ENCODE results near the gene AMY1C. TPM values are rescaled to one million over a fixed set of nuclear protein-coding genes. Genes with fewer than 3 reads are reported as not detected.

AMY1C gene
- total RNA-seq, 2 experiments from 2014 or later = not detected

GRCh38 chr1:103788377-103788776 is 38.7 kb downstream of the AMY1C start:
- CTCF ChIA-PET (ENCODE audit: unreplicated experiment) = no interaction called here
- no peaks in the 10 kb centered on the region for H4K20me1 ChIP-seq (ENCODE audit: insufficient read depth, low read length)
- TF ChIP-seq EZH2phosphoT487 (IDR thresholded peaks at IDR 0.05; ENCODE audit: borderline replicate concordance, low read depth, low read length) (no peak), CTCF (conservative IDR thresholded peaks at IDR 0.05; ENCODE audit: low read length) (peak; percentile 68)

GRCh38 chr1:103790172-103790571 is 40.5 kb downstream of the AMY1C start:
- Histone ChIP-seq H3K4me2 (ENCODE audit: low read length) (no peak overlapping the region), H3K79me2 (ENCODE audit: insufficient read depth, low read depth, low read length) (no peaks in the 10 kb centered on the region), H3K4me1 (ENCODE audit: insufficient read depth, low read length, poor library complexity, severe bottlenecking) (no peaks in the 10 kb centered on the region), H3K9me2 (ENCODE audit: insufficient read depth, low read length) (no peaks in the 10 kb centered on the region), H3K36me3 (ENCODE audit: insufficient read depth, low read length) (no peaks in the 10 kb centered on the region), H3K9me3 (ENCODE audit: low read length) (no peaks in the 10 kb centered on the region), H3K4me3 (ENCODE audit: low read depth, low read length, poor library complexity, severe bottlenecking) (no peak overlapping the region), H2AFZ (ENCODE audit: low read length) (no peak overlapping the region), H4K20me1 (ENCODE audit: insufficient read depth, low read length) (no peaks in the 10 kb centered on the region), H3K27ac (ENCODE audit: low read depth, low read length, poor library complexity, severe bottlenecking) (no peak overlapping the region)
- intact Hi-C loops (cut with micrococcal nuclease; ENCODE audit: unreplicated experiment) = no loop called here
- POLR2A ChIA-PET = no interaction called here
- CTCF ChIA-PET (ENCODE audit: unreplicated experiment) = no interaction called here
- TF ChIP-seq CTCF (conservative IDR thresholded peaks at IDR 0.05; ENCODE audit: low read length) (no peak), EZH2phosphoT487 (IDR thresholded peaks at IDR 0.05; ENCODE audit: borderline replicate concordance, low read depth, low read length) (no peak)
- no peak for DNase-seq (ENCODE audit: low spot score)
- no TSS peak for BruUV-seq (replicated peaks)

More at GRCh38 chr1:103788377-103788776, 38.7 kb downstream of the AMY1C start:
- H3K4me1 ChIP-seq (ENCODE audit: insufficient read depth, low read length, poor library complexity, severe bottlenecking) = no peaks in the 10 kb centered on the region
- POLR2A ChIA-PET = no interaction called here
- peak; percentile 0 for DNase-seq (ENCODE audit: low spot score)
- H3K9me2 ChIP-seq (ENCODE audit: insufficient read depth, low read length) = no peaks in the 10 kb centered on the region
- intact Hi-C loops (cut with micrococcal nuclease; ENCODE audit: unreplicated experiment) = no loop called here
- no peak overlapping the region for H3K27ac ChIP-seq (ENCODE audit: low read depth, low read length, poor library complexity, severe bottlenecking)
- H3K4me2 ChIP-seq (ENCODE audit: low read length) = no peak overlapping the region
- no TSS peak for BruUV-seq (replicated peaks)
- no peak overlapping the region for H2AFZ ChIP-seq (ENCODE audit: low read length)
- no peaks in the 10 kb centered on the region for H3K36me3 ChIP-seq (ENCODE audit: insufficient read depth, low read length)
- H3K79me2 ChIP-seq (ENCODE audit: insufficient read depth, low read depth, low read length) = no peaks in the 10 kb centered on the region
- H3K4me3 ChIP-seq (ENCODE audit: low read depth, low read length, poor library complexity, severe bottlenecking) = no peak overlapping the region
- H3K9me3 ChIP-seq (ENCODE audit: low read length) = no peaks in the 10 kb centered on the region

Other genes with a start within 250 kb of the AMY1C start
- gene RNPC3, start 224.2 kb upstream of the AMY1C start, total RNA-seq (2014; rRNA removed; shearing (Covaris generic)) = 20.1 and 22.6 TPM in 2 replicates
- gene RNPC3, start 224.2 kb upstream of the AMY1C start, total RNA-seq (2022) = 33.6 and 43.7 TPM in 2 replicates
- gene AMY2B, start 178.3 kb upstream of the AMY1C start, total RNA-seq (2014; rRNA removed; shearing (Covaris generic)) = 3.4 and 5.7 TPM in 2 replicates
- gene AMY2B, start 178.3 kb upstream of the AMY1C start, total RNA-seq (2022) = 5.1 and 5.7 TPM in 2 replicates
- not detected in 2 replicates for gene AMY2A, start 132.5 kb upstream of the AMY1C start, total RNA-seq (2014; rRNA removed; shearing (Covaris generic))
- not detected in 2 replicates for gene AMY2A, start 132.5 kb upstream of the AMY1C start, total RNA-seq (2022)
- gene AMY1A, start 94.1 kb upstream of the AMY1C start, total RNA-seq (2014; rRNA removed; shearing (Covaris generic)) = not detected in 2 replicates
- not detected in 2 replicates for gene AMY1A, start 94.1 kb upstream of the AMY1C start, total RNA-seq (2022)
- not detected in 2 replicates for gene AMY1B, start 53.7 kb upstream of the AMY1C start, total RNA-seq (2014; rRNA removed; shearing (Covaris generic))
- gene AMY1B, start 53.7 kb upstream of the AMY1C start, total RNA-seq (2022) = not detected in 2 replicates

All from OCI-LY7 (cell line).